GM18507 (cell line): ENCODE data around the gene GGT6.

ENCODE experiments used
- DNase-seq: peaks from one replicate; pipeline ENCODE4 v3.0.0; 2011; ENCODE audit warnings: low read depth; ENCODE audit not compliant: insufficient read length; ENCODE audit errors: extremely low spot score
- FAIRE-seq: peaks from 2 replicates; lab custom pipeline; 2011; peaks lifted over from hg19 to GRCh38; lab: Jason Lieb, UNC

GGT6 gene

DNA sequence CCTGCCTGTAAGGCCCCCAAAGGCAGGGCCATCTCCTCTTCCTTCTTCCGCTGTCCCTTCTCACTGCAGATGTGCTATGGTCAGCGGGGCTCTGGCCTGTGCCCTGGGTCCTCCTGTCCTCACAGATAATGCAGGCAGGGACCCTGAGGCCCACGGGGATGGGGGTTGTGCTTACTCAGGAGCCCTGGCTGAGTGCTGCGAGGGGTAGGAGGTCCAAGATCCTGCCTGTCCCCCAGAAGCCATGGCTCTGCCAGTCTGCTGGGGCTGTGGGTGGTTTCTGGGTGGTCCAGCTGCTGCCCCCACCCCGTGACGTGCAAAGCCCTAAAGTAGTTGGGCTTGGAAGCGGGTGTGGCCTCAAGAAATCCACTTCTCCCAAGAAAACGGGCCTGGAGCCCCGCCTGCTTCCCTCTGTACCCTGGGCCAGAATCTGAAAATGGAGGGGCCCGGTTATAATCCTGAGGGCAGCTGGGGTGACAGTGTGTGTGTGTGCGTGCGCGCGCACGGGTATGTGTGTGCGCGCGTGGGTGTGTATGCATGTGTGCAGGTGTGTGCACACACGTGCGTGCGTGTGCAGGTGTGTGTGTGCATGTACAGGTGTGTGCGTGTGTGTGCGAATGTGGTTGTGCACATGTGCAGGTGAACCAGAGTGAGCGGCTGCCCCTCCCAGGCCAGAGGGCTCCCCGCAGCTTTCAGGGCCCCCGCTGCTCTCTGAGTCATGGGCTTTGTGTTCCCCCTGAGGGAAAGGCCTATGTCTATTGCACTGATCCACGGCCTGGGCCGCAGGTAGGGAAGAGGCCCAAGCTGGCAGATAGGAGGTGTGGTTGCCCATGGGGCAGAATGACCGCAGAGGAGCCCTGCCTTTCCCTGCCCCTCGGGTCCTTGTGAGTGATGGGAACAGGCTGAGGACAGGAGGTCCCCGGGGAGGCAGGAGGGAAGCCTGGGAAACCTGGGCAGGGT, 47.9 kb downstream of the GGT6 start:
- FAIRE-seq: no peak
- no peak for DNase-seq

DNA sequence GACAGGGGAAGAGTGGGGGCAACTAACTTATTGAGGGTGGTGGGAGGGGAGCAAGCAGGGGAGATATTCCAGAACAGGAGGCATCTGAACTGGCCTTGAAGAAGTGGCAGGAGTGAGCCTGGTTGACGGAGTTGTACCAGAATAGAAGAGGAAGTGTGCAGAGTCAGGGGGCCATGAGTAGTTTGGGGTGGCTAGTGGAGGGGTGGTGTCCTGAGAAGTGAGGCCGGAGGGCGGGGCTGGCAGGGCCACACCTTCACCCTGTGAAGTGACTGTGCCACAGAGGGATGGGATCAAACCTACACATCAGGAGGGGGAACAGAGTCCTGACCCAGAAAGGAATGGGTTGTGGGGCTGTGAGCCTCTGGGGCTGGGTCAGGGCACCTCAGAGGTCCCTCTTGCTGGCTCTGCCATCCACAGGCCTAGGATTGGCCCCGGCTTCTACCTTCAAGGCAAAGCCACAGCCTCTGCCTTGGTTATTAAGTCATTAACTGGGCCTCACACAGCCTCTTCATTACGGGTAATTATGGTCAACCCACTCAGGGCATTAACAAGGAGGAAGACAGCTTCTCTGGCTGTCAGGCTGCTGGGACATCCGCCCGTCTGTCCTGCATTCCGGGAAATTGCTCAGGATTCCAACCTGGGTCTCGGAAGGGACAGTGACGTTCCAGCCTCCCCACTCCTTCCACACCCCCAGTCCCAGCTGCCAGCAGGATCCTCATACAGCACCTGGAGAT, 49.0 kb downstream of the GGT6 start:
- FAIRE-seq (no peak), DNase-seq (no peak)

DNA sequence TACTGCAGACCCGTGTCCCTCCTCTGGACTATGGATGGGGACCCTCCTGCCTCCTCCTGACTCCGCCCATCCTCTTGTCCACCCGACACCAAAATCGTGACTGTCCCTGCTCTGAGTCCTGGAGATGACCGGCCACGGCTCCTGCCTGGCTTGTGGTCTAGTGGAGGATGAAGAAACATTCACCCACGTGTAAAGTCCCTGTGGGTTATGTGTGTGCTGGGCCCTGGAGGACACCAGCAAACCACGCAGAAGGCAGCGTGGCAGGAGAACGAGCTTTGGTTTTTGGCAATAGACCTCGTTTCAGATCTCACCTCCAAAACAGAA, 49.8 kb downstream of the GGT6 start:
- FAIRE-seq (no peak), DNase-seq (no peak)

DNA sequence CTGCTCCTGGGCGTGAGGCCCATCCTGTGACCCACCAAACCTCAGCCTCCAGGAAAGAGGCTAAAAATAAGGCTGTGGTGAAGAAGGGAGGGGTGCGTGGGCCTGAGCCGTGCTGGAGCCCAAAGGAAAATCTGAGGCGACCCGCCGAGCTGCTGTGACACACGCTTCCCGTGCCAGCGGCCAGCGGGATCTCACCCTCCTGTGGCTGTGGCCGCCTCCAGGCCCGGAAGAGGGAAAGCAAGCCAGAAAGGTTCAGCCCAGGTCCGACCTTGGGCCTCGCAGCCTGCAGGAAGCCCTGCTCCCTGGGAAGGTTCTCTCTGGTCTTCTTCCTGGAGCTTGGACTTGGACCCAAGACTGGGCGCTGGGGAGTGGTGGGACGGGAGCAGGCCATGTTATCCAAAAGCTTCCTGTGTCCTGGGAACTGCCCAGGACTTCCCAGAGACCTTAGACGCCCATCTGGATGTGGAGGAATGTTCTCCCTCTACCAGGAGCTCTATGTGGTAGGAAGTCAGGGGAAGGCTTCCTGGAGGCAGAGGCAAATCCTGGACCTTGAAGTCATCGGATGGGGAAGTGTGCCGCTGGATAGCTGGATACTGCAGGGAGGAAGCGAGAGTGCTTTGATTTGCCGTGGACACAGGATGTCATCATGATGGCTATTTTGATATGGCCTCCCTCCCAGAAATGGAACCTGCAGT, 50.3 kb downstream of the GGT6 start:
- FAIRE-seq: no peak
- no peak for DNase-seq

DNA sequence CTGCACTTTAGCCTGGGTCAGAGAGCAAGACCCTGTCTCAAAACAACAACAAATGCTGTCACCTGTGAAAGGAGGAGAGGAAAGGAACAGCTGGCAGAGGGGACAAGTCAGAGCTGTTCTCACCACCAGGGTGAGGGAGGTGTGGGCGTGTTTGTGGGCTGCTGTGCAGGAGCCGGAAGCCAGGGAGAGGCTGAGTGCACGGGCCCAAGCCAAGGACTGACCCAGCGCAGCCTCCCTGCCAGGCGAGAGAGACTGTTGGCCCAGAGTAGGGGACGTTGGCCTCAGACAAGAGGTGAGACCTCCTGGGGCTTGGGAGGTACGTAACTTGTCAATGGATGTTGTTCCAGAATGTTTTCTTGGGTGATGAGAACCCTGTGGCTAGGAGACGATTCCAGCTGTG, 51.0 kb downstream of the GGT6 start:
- DNase-seq (no peak), FAIRE-seq (peak; percentile 64)

DNA sequence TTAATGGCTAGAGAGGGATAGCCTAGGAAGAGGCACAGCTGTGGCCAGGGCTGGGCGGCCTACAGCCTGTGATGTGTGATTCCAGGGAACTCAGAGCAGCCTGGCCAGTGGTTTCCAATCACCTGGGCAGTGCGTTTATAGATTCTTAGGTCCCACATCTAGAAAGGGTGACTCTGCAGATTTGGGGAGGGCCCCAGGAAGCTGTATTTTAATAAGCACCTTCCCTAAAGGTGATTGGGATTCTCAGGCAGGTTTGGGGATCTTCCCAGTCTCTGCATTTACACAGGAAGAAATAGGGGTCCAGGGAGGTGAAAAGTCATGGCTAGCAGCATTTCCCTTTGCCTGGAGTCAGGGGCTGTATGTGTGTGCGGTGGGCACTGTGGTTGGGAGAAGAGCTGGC, 52.2 kb downstream of the GGT6 start:
- DNase-seq: no peak
- FAIRE-seq: no peak

DNA sequence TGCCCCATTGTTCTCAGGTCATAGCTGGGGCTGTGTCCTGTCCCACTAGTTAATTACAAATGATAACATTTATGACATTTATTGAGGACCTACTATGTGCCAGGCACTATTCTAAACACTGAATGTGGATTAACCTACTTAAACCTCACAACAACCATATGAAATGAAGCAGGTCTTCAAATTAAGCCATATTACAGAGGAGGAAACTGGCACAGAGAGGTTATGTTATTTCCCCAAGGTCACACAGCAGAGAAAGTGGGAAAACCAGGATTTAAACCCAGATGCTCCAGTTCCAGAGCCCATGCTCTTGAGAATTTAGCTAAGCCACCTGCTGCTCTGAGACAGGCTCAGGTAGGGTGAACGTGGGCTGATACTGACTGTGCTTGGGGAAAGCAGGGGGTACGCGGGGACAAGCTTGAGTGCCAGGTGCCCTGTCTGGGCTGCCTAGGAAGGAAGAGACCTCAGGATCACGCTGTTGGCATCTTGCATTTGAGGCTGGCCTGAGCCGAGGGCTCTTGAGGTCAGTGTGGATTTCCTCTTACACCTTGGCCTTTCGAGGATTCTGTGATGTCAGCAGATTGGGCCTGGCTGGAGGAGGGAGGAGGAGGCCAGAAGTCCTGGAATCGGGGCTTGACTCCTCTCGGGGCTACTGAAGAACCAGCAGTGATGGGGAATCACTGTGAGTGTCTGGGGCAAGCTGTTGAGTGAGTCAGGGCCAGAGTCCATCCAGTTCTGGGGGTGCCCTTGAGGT, 52.8 kb downstream of the GGT6 start:
- no peak for DNase-seq
- no peak for FAIRE-seq
